ENCODE results near the gene KCNC3.

- TF ChIP-seq, protein P1, sequence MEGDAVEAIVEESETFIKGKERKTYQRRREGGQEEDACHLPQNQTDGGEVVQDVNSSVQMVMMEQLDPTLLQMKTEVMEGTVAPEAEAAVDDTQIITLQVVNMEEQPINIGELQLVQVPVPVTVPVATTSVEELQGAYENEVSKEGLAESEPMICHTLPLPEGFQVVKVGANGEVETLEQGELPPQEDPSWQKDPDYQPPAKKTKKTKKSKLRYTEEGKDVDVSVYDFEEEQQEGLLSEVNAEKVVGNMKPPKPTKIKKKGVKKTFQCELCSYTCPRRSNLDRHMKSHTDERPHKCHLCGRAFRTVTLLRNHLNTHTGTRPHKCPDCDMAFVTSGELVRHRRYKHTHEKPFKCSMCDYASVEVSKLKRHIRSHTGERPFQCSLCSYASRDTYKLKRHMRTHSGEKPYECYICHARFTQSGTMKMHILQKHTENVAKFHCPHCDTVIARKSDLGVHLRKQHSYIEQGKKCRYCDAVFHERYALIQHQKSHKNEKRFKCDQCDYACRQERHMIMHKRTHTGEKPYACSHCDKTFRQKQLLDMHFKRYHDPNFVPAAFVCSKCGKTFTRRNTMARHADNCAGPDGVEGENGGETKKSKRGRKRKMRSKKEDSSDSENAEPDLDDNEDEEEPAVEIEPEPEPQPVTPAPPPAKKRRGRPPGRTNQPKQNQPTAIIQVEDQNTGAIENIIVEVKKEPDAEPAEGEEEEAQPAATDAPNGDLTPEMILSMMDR (IDR thresholded peaks at IDR 0.05; ENCODE audit: low read depth, low read length): no peak
- TF ChIP-seq MYC (IDR thresholded peaks at IDR 0.05; ENCODE audit: low read depth, low read length) (no peak), MAX (IDR thresholded peaks at IDR 0.05; ENCODE audit: low read depth, low read length) (no peak)
These were observed 15.2 kb downstream of the KCNC3 start for GRCh38 chr19:50313812-50314536.
